Endometrium (tissue), 2 donors: ENCODE measurements around the gene LMNA.
"Not testable (repeated sequence)": the region's sequence is repeated elsewhere in the genome, so short reads cannot be mapped to it uniquely, and the experiment has no call there.

Experiments
- FAIRE-seq: peaks from 2 replicates; lab custom pipeline; 2012; peaks lifted over from hg19 to GRCh38; lab: Jason Lieb, UNC
- donor health status: control.
- donor health status: control.

The LMNA gene

GRCh38 chr1:156114101-156114918 is at the start of gene LMNA:
TSS of gene LMNA (plus strand) at chr1:156114711. CDS start at chr1:156114919, 208 bp downstream.
- no peak for FAIRE-seq

- no peak for FAIRE-seq
Measured at GRCh38 chr1:156065212-156065611, 49.3 kb upstream of the LMNA start.

- FAIRE-seq, result no peak
Measured at GRCh38 chr1:156065871-156066270, 48.6 kb upstream of the LMNA start.

- FAIRE-seq, result no peak
Measured at GRCh38 chr1:156067262-156067661, 47.2 kb upstream of the LMNA start.

- no peak for FAIRE-seq
Measured at GRCh38 chr1:156069490-156070455, 44.7 kb upstream of the LMNA start.

- FAIRE-seq, result no peak
Measured at GRCh38 chr1:156070548-156070947, 44.0 kb upstream of the LMNA start.

GRCh38 chr1:156071332-156071816 is 43.1 kb upstream of the LMNA start:
- FAIRE-seq, result not testable (repeated sequence)

- FAIRE-seq, result no peak
Measured at GRCh38 chr1:156072251-156072650, 42.3 kb upstream of the LMNA start.

- FAIRE-seq, result no peak
Measured at GRCh38 chr1:156073110-156073687, 41.3 kb upstream of the LMNA start.

GRCh38 chr1:156073740-156074139 is 40.8 kb upstream of the LMNA start:
- FAIRE-seq, result no peak

- no peak for FAIRE-seq
Measured at GRCh38 chr1:156074661-156075060, 39.9 kb upstream of the LMNA start.

GRCh38 chr1:156075162-156075561 is 39.3 kb upstream of the LMNA start:
- FAIRE-seq, result no peak

GRCh38 chr1:156075775-156076204 is 38.7 kb upstream of the LMNA start:
- no peak for FAIRE-seq

- no peak for FAIRE-seq
Measured at GRCh38 chr1:156076609-156077429, 37.7 kb upstream of the LMNA start.

- FAIRE-seq, result no peak
Measured at GRCh38 chr1:156077430-156077760, 37.1 kb upstream of the LMNA start.

- no peak for FAIRE-seq
Measured at GRCh38 chr1:156078728-156079127, 35.8 kb upstream of the LMNA start.

- no peak for FAIRE-seq
Measured at GRCh38 chr1:156079762-156080161, 34.7 kb upstream of the LMNA start.

GRCh38 chr1:156080241-156080862 is 34.2 kb upstream of the LMNA start:
- no peak for FAIRE-seq

- FAIRE-seq, result no peak
Measured at GRCh38 chr1:156080863-156081179, 33.7 kb upstream of the LMNA start.

- no peak for FAIRE-seq
Measured at GRCh38 chr1:156081180-156081916, 33.2 kb upstream of the LMNA start.

- no peak for FAIRE-seq
Measured at GRCh38 chr1:156081917-156082308, 32.6 kb upstream of the LMNA start.
